Activated naive CD8-positive, alpha-beta T cell (primary cell): ENCODE results near the gene DNASE1L1.

ENCODE experiments used
- H3K27ac Mint-ChIP-seq: one replicate; pipeline ENCODE4 v1.8.0; 2021; ENCODE audit warnings: mixed read lengths
- H3K27me3 Mint-ChIP-seq: one replicate; pipeline ENCODE4 v1.8.0; 2021; ENCODE audit warnings: mixed read lengths
- H3K36me3 Mint-ChIP-seq: one replicate; pipeline ENCODE4 v1.8.0; 2021; ENCODE audit warnings: mixed read lengths
- H3K4me1 Mint-ChIP-seq: one replicate; pipeline ENCODE4 v1.8.0; 2021; ENCODE audit warnings: low read depth, mixed read lengths
- H3K4me3 Mint-ChIP-seq: one replicate; pipeline ENCODE4 v1.8.0; 2021; ENCODE audit warnings: mild to moderate bottlenecking, mixed read lengths
- H3K9me3 Mint-ChIP-seq: one replicate; pipeline ENCODE4 v1.8.0; 2021; ENCODE audit warnings: low read depth, mixed read lengths

Gene DNASE1L1

DNA sequence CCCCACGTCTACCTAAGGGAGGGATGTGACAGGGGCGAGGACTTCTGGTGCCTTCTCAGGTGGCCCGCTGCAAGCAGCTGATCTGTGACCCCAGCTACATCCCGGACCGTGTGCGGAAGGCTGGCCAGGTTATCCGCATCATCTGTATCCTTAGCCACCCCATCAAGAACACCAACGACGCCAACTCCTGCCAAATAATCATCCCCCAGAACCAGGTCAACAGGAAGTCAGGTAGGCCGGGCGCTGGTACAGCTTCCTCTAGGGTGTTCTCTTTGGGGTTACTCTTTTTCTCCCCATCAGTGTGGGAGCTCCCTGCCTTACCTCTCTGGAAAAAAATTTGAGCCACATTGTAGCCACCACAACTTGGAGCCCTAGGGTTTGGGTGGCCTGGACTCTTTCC lies 32.5 kb upstream of the DNASE1L1 start:
- Mint-ChIP-seq H3K36me3 (no peaks in the 10 kb centered on the region), H3K4me3 (no peak overlapping the region), H3K4me1 (peaks cover 24% of the 10 kb centered on the region), H3K27me3 (no peaks in the 10 kb centered on the region), H3K27ac (no peak overlapping the region), H3K9me3 (no peaks in the 10 kb centered on the region)

DNA sequence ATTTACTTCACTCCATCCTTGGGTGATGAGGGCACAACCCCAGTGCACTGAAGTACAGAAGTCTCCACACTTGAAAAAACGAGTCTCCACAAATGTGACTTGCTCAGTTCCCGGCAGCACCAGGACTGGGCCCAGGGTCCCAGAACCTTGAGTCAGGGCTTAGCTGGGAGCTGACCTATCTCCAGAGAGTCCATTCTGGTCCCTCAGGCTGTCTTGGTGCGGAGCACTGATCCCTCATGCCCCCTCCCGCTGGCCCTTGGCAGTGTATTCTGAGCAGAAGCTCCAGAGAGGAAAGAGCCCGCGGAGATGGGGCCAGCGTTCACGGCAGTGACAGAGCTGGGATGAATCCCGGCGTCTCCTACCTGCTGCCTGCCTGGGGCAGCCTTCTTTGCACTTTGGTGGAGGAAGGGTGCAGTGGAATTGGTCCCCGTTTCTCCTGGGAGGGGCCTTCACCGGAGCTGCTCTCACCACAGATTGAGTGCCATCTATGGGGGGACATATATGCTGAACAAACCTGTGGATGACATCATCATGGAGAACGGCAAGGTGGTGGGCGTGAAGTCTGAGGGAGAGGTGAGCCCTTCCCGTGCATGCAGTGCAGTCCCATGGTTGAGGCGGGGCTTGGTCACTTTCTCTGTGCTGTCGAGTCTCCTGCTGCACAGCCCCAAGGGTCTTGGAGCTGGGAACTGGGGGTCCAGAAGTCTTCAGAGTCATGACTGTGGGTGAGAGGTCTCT lies 31.7 kb upstream of the DNASE1L1 start:
- Mint-ChIP-seq H3K4me3 (no peak overlapping the region), H3K27ac (no peak overlapping the region), H3K27me3 (no peaks in the 10 kb centered on the region), H3K9me3 (no peaks in the 10 kb centered on the region), H3K36me3 (no peaks in the 10 kb centered on the region), H3K4me1 (peaks cover 29% of the 10 kb centered on the region)

DNA sequence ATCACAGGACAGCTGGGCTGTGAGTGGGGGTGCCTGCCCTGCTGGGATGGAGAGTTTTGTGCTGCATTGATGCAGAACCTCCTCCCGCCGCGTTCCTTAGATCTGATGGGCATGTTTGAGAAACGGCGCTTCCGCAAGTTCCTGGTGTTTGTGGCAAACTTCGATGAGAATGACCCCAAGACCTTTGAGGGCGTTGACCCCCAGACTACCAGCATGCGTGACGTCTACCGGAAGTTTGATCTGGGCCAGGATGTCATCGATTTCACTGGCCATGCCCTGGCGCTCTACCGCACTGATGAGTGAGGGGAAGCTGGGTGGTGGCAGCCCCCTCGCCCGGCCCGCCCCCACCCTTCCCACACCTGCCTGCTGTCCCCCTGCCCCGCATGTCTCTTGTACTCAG lies 30.8 kb upstream of the DNASE1L1 start:
- Mint-ChIP-seq H3K36me3 (no peaks in the 10 kb centered on the region), H3K4me3 (no peak overlapping the region), H3K27me3 (no peaks in the 10 kb centered on the region), H3K4me1 (peaks cover 29% of the 10 kb centered on the region), H3K9me3 (no peaks in the 10 kb centered on the region), H3K27ac (no peak overlapping the region)

DNA sequence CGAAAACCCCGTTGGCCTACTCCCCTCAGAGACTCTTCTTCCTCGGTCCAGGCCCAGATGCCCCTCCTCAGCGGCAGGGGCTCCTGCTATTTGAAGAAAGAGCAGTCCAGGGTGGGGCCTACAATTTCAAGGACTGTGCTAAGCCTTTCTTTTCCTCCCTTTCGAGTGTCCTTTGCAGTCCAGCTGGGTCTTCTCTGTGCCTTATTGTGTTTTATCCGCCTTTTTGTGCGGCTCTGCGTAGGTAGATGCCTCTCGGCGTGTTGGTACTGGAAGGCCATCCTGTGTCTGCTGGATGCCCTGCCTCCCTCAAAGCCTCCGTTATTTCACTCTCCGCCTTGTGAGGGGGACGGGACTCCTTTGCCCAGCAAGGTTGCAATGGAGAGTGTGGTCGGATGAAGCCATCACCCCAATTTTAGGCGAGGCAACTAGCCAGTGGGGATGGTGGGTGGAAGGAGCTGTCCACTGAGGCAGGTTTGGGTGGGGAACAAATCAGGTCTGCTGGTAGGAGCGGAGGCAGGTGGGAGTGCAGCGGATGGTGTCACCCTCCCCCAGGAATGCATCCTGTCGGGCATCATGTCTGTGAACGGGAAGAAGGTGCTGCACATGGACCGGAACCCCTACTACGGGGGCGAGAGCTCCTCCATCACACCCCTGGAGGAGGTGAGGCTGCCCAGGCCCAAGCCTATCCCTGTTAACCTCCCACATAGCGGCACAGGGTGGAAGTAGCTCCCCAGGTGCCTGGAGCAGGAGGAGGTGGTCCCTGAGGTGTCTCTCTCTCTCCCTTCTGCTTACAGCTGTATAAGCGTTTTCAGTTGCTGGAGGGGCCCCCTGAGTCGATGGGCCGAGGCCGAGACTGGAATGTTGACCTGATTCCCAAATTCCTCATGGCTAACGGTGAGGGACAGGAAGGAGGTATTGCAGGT lies 29.2 kb upstream of the DNASE1L1 start:
- Mint-ChIP-seq H3K4me1 (peaks cover 26% of the 10 kb centered on the region), H3K4me3 (peak overlapping the region; percentile 85)

DNA sequence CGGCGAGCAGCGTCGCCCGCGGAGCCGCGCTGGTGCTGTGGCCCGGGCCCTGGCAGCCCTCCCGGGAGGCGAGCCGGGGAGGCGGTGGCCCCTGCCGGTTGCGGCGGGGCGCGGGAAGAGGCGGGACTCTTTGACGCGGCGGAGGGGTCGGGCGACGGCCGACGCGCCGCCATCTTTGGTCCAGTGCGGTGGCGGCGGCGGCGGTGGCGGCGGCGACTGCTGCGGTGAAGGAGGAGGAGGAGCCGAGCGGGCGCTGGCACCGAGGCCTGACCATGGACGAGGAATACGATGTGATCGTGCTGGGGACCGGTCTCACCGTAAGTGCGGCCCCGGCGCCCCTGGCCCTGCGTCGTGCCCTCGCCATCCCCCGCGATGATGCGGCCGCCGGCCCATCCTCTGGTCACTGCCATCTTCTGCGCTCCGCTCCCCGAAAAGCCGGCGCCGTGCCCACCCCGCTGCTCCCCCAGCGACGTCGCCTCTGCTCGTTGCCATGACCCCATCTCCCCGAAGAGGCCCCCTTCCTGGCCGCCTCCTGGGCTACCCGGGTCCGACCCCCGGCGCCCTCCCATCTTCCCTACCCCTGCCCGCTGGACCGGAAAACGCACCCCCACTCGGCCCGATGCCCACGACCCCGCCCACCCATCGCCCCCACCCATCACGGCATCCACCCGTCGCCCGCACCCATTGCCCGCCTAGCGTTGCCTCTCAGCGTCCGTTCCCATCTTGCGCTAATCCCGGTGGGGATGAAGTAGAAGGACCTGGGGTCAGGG lies 28.1 kb upstream of the DNASE1L1 start, which contains the start of gene GDI1:
Gene GDI1, plus strand, starts transcription at position 172 of the 770 bp plus-strand sequence. Its CDS starts 101 bp downstream, at position 273.
- Mint-ChIP-seq H3K36me3 (no peaks in the 10 kb centered on the region), H3K27me3 (no peaks in the 10 kb centered on the region), H3K27ac (peak within 1 kb of the TSS; percentile 91), H3K4me1 (peaks cover 26% of the 10 kb centered on the region), H3K4me3 (peak within 1 kb of the TSS; percentile 86), H3K9me3 (no peaks in the 10 kb centered on the region)

More for the DNA sequence above, 29.2 kb upstream of the DNASE1L1 start:
- H3K9me3 Mint-ChIP-seq: no peaks in the 10 kb centered on the region
- H3K36me3 Mint-ChIP-seq: no peaks in the 10 kb centered on the region
- H3K27ac Mint-ChIP-seq: peak overlapping the region; percentile 75
- H3K27me3 Mint-ChIP-seq: no peaks in the 10 kb centered on the region

DNA sequence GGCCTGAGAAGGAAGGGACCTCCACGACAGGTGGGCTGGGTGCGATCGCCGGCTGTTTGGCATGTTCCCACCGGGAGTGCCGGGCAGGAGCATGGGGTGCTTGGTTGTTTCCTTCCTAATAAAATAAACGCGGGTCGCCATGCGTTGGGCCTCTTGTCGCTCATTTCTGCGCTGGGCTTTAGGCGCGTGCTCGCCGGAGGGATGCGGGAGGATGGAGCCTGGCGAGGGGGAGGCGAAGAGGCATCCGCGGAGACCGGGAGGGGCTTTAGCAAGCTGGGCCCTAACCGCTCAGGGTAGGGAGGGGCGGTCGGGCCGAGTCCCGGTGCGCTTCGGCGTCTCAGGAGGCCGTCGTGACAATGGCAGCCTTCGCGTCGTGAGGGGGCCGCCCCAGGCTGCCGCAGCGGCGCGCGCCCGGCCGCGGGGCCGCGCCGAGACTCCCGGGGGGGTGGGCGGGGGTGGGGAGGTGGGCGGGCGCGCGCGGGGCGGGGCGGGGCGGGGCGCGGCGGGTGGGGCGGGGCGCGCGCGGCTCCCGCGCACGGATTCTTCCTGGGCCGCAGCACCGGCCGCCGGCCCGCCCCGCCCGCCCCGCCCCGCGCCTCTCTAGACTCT lies 27.4 kb upstream of the DNASE1L1 start:
- Mint-ChIP-seq H3K4me1 (peaks cover 21% of the 10 kb centered on the region), H3K27me3 (no peaks in the 10 kb centered on the region), H3K9me3 (no peaks in the 10 kb centered on the region), H3K27ac (peak overlapping the region; percentile 91), H3K4me3 (peak overlapping the region; percentile 86), H3K36me3 (no peaks in the 10 kb centered on the region)

DNA sequence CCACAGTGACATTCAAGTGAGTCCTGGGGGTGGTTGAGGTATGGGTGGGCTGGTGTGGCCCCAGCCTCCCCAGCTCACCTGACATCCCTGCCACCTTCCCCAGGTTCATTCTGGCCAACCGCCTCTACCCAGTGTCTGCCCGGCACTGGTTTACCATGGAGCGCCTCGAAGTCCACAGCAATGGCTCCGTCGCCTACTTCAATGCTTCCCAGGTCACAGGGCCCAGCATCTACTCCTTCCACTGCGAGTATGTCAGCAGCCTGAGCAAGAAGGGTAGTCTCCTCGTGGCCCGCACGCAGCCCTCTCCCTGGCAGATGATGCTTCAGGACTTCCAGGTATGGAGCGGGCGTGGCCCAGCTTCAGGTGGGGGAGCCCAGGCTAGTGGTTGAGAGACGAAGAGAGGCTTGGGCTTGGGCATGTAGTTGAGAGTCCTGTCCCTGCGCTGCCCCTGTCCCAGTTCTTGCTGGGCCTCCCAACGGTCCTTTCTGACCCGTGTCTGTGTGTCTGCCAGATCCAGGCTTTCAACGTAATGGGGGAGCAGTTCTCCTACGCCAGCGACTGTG lies 26.2 kb upstream of the DNASE1L1 start:
- Mint-ChIP-seq H3K4me1 (peaks cover 21% of the 10 kb centered on the region), H3K4me3 (no peak overlapping the region), H3K27me3 (no peaks in the 10 kb centered on the region), H3K9me3 (no peaks in the 10 kb centered on the region), H3K36me3 (no peaks in the 10 kb centered on the region), H3K27ac (no peak overlapping the region)

DNA sequence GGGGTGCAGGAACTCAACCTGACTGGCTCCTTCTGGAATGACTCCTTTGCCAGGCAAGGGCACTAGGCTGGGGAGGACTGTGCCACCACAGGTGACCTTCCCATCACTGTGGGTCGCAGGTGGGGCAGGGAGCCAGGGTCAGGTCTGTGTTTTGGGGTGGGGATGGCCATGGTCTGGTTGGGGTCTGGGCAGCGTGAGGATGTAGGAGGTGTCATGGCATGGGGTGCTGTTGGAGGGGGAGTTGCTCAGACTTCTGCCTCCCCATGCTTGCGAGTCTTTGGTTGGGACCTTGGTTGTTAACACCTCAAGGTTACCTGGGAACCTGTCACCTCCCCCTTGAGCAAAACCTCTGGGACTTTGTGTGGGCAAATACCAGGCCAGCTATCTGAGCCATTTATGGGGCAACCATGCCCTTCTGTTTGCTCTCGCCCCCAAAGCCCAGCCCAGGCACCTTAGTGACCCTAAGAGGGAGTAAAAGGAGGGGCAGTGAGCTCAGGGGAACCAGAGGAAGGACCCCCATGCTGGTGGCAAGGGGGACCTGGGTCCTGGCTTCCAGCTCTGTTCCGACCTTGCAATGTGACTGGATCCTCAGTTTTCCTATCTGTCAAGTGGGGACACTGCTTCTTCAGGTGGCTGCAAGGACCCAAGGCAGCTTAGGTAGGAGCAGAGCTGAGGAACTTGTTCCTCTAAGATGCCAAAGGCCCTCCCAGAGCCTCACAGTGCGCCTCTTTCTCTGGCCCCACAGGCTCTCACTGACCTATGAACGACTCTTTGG lies 25.5 kb upstream of the DNASE1L1 start:
- H3K27ac Mint-ChIP-seq: no peak overlapping the region
- no peaks in the 10 kb centered on the region for H3K9me3 Mint-ChIP-seq
- peaks cover 24% of the 10 kb centered on the region for H3K4me1 Mint-ChIP-seq
- no peaks in the 10 kb centered on the region for H3K36me3 Mint-ChIP-seq
- H3K4me3 Mint-ChIP-seq: no peak overlapping the region
- no peaks in the 10 kb centered on the region for H3K27me3 Mint-ChIP-seq

DNA sequence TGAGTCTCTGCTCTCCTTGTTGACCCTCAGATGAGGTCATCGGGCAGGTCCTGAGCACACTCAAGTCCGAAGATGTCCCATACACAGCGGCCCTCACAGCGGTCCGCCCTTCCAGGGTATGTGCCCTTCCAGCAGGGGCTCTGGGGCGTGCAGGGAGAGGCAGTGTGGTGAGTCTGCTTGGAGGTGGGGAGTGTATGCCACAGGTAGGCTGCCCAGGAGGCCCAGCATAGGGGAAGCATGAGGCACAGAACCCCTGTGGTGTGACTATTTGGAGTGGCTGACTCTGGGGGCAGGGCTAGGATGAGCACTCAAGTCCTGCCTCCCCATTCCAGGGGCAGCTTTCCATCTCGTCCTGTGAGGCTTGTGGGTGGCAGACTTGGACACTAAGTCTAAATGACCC lies 24.6 kb upstream of the DNASE1L1 start:
- Mint-ChIP-seq H3K27ac (no peak overlapping the region), H3K4me3 (no peak overlapping the region), H3K4me1 (peaks cover 26% of the 10 kb centered on the region), H3K27me3 (no peaks in the 10 kb centered on the region), H3K9me3 (no peaks in the 10 kb centered on the region), H3K36me3 (no peaks in the 10 kb centered on the region)

DNA sequence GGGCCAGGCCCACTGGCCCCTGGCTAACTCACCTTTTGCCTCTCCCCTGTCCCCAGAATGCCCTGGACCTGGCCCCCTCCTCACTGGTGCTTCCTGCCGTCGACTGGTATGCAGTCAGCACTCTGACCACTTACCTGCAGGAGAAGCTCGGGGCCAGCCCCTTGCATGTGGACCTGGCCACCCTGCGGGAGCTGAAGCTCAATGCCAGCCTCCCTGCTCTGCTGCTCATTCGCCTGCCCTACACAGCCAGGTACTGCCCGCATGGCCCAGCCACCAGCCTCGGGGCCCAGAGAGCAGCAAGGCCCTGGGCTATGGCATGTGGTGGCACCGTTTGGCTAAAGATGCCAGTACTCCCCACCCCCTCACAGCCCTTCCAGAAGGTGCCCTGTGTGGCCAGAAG lies 23.2 kb upstream of the DNASE1L1 start:
- Mint-ChIP-seq H3K36me3 (no peaks in the 10 kb centered on the region), H3K9me3 (no peaks in the 10 kb centered on the region), H3K4me1 (peaks cover 27% of the 10 kb centered on the region), H3K27me3 (no peaks in the 10 kb centered on the region), H3K27ac (no peak overlapping the region), H3K4me3 (no peak overlapping the region)

DNA sequence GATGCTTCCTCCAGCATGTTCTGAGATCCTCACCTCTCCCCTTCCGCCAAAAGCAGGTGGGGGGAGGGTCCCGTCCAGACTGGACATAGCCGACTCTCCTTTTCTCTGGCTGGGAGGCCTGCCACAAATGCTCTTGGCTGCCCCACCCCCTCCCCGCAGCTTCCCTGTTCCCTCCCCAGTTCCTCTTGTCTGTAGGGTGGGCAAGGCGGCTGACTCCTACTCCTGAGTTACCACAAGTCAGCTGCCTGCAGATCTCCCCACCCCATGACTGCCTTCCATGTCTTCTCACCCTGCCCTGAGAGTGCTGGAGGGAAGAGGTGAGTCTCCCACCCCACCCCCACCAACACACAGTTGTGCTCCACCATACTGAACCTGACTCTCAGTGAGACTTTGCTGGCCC lies 22.3 kb upstream of the DNASE1L1 start:
- H3K4me1 Mint-ChIP-seq: peaks cover 25% of the 10 kb centered on the region
- no peak overlapping the region for H3K27ac Mint-ChIP-seq
- no peaks in the 10 kb centered on the region for H3K9me3 Mint-ChIP-seq
- H3K27me3 Mint-ChIP-seq: no peaks in the 10 kb centered on the region
- no peak overlapping the region for H3K4me3 Mint-ChIP-seq
- no peaks in the 10 kb centered on the region for H3K36me3 Mint-ChIP-seq

DNA sequence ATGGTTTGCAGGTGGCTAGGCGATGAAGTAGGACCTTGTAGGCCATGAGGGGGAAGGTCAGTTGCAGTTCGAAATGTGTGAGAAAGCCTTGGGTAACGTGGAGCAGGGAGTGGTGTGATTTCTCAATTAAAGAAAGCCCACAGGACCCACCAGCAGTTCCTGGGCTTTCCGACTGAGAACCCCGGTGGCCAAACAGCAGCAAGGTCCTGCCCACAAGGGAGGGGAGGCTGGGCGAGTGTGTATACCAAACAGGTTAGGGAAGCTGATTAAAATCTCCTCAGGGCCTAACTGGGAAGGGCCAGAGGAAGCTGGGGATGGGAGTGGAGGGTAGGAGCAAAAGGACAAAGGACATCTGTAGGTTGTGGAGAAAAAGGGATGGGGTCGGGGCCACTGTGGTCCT lies 21.9 kb upstream of the DNASE1L1 start:
- H3K36me3 Mint-ChIP-seq: no peaks in the 10 kb centered on the region
- H3K27ac Mint-ChIP-seq: peak overlapping the region; percentile 29
- no peaks in the 10 kb centered on the region for H3K9me3 Mint-ChIP-seq
- H3K4me1 Mint-ChIP-seq: peaks cover 21% of the 10 kb centered on the region
- no peaks in the 10 kb centered on the region for H3K27me3 Mint-ChIP-seq
- peak overlapping the region; percentile 42 for H3K4me3 Mint-ChIP-seq

DNA sequence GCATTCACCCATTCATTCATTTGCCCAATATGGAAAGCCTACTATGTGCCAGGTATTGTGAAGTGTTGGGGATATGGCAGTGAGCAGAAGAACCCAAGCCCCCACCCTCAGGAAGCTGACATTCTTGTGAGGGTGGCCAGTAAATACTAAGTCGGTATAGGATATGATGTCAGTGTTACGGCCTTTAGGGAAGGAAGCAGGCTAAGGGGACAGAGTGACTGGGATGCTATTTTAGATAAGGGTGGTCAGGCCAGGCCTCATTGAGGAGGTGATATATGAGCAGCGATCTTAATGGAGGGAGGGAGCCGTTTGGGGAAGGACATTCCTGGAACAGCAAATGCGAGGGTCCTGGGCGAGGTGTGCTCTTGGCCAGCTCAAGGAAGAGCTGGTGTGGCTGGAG lies 21.4 kb upstream of the DNASE1L1 start:
- H3K4me3 Mint-ChIP-seq: peak overlapping the region; percentile 42
- H3K4me1 Mint-ChIP-seq: peaks cover 20% of the 10 kb centered on the region
- no peaks in the 10 kb centered on the region for H3K9me3 Mint-ChIP-seq
- H3K27me3 Mint-ChIP-seq: no peaks in the 10 kb centered on the region
- peak overlapping the region; percentile 29 for H3K27ac Mint-ChIP-seq
- H3K36me3 Mint-ChIP-seq: no peaks in the 10 kb centered on the region

DNA sequence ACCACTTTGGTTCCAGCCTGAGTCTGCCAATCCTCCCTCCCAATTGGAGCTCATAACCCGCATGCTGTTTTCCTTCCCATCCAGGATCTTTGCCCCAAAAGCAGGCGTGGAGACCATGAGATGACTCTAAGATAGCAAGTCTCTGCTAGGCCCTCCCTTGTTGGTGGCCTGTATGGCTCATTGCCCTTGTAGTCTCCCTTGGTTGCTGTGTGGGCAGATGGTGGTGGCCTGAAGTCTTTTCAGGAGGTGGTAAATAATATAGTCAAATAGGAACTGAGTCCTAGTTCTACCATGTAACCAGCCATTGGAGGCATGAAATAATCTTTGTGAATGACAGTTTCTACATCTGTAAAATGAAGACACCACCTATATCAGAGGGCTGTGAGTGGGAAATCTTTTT lies 20.7 kb upstream of the DNASE1L1 start:
- no peaks in the 10 kb centered on the region for H3K36me3 Mint-ChIP-seq
- H3K27me3 Mint-ChIP-seq: no peaks in the 10 kb centered on the region
- peak overlapping the region; percentile 78 for H3K4me3 Mint-ChIP-seq
- peaks cover 20% of the 10 kb centered on the region for H3K4me1 Mint-ChIP-seq
- no peaks in the 10 kb centered on the region for H3K9me3 Mint-ChIP-seq
- peak overlapping the region; percentile 75 for H3K27ac Mint-ChIP-seq
